Lower leg skin (tissue), 4 donors: ENCODE results near the gene PNMT. TPM values are rescaled to one million over a fixed set of nuclear protein-coding genes. Genes with fewer than 3 reads are reported as not detected.

Experiments used
- DNase-seq, 2 donors: peaks; one replicate each; pipeline ENCODE4 v3.0.0-alpha.2; 2019; ENCODE audit warnings: low spot score in 2 of 2
- H3K4me3 ChIP-seq: fragments of 200-600 bp; sonication (generic); 2 replicates; pipeline ENCODE4 v1.5.1; 2017; ENCODE audit warnings: mild to moderate bottlenecking, low read depth; ENCODE audit not compliant: poor library complexity, severe bottlenecking
- POLR2A ChIP-seq, 2 donors: fragments of 450-650 bp; IDR thresholded peaks; one replicate each; pipeline ENCODE4 v1.6.1; 2016 to 2017; ENCODE audit warnings: antibody characterized with exemption in 2 of 2, mild to moderate bottlenecking in 1 of 2, moderate library complexity in 1 of 2
- WGBS, 2 donors: methylation state at CpG; one replicate each; pipeline ENCODE4 v1.1.5; 2018; 5-methylcytosine and 5-hydroxymethylcytosine counted together
- intact Hi-C: fragments of 100-400 bp; cut with DNase I; formaldehyde crosslinking; loops from one replicate; pipeline ENCODE4 v1.15.0; 2023; ENCODE audit warnings: low total_unique reads
- total RNA-seq, 4 donors: library from RNA; depleted of rRNA; stranded (reverse); fragments of >200 nt; gene quantifications; one replicate each; pipeline ENCODE4 v1.1.0, GENCODE V29; 2016
- TF ChIP-seq, protein P1 (sequence below), 3 donors: fragments of 450-650 bp; IDR thresholded peaks; one replicate each; pipeline ENCODE4 v1.5.1; 2016; ENCODE audit warnings: antibody characterized with exemption in 3 of 3, mild to moderate bottlenecking in 3 of 3, moderate library complexity in 2 of 3

Gene PNMT
- total RNA-seq, 4 donors from 2014 or later, result 1.6 to 3.8 (median 1.9) TPM

DNA sequence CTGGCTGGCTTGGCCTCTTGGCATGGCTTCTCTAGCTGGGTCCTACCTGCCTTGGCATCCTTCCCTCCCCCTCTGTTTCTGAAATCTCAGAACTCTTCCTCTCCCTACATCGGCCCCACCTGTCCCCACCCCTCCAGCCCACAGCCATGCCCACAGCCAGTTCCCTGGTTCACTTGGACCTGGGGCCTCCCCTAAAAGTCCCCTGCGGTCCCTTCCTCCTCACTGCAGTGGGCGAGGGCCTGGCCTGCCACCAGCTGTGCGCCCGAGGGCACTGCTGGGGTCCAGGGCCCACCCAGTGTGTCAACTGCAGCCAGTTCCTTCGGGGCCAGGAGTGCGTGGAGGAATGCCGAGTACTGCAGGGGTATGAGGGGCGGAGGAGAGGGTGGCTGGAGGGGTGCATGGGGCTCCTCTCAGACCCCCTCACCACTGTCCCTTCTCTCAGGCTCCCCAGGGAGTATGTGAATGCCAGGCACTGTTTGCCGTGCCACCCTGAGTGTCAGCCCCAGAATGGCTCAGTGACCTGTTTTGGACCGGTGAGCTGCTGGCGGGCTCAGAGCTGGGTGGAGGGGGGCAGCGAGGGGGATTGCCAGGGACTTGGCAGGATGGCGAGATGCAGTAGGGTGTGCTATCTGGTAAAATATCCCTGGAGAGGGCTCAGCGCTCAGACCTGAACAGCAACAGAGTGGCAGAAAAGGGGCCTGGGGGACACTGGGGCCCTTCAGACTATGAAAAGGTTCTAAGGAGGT is 48.0 kb downstream of the PNMT start:
- H3K4me3 ChIP-seq, result no peak overlapping the region
- WGBS, 2 donors, result 61 to 63% methylated on average over 15 of the region's 15 CpGs
- DNase-seq, result no peak
- TF ChIP-seq, protein P1, sequence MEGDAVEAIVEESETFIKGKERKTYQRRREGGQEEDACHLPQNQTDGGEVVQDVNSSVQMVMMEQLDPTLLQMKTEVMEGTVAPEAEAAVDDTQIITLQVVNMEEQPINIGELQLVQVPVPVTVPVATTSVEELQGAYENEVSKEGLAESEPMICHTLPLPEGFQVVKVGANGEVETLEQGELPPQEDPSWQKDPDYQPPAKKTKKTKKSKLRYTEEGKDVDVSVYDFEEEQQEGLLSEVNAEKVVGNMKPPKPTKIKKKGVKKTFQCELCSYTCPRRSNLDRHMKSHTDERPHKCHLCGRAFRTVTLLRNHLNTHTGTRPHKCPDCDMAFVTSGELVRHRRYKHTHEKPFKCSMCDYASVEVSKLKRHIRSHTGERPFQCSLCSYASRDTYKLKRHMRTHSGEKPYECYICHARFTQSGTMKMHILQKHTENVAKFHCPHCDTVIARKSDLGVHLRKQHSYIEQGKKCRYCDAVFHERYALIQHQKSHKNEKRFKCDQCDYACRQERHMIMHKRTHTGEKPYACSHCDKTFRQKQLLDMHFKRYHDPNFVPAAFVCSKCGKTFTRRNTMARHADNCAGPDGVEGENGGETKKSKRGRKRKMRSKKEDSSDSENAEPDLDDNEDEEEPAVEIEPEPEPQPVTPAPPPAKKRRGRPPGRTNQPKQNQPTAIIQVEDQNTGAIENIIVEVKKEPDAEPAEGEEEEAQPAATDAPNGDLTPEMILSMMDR (IDR thresholded peaks at IDR 0.05), result no peak
- no peak for TF ChIP-seq POLR2A (IDR thresholded peaks at IDR 0.05)
- intact Hi-C loops, result no loop called here

DNA sequence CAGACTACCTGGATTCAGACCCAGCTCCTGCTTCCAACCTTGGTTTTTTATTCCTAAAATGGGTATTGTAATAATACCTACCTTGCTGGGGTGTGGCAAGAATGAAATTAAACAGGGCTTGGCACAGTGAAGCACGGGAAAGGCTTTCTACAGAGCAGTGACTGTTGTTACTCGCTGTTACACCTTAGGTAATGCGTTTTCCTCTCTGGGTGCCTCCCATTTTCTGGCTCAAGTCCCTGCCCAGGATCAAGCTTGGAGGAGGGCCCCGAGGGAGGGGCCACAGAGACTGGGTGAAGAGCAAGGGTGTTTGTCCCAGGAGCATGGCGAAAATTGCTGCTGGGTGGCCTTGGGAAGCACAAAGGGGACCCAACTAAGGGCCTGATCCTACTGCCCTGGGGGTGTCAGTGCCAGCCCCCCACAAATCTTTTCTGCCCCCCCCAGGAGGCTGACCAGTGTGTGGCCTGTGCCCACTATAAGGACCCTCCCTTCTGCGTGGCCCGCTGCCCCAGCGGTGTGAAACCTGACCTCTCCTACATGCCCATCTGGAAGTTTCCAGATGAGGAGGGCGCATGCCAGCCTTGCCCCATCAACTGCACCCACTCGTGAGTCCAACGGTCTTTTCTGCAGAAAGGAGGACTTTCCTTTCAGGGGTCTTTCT is 48.8 kb downstream of the PNMT start:
- DNase-seq, result peak in 1 of 2 donors; percentile 60
- intact Hi-C loops, result no loop called here
- TF ChIP-seq, protein P1 (IDR thresholded peaks at IDR 0.05), result no peak
- no peak for TF ChIP-seq POLR2A (IDR thresholded peaks at IDR 0.05)
- WGBS, 2 donors, result 68 to 75% methylated on average over 11 of the region's 11 CpGs
- H3K4me3 ChIP-seq, result no peak overlapping the region

DNA sequence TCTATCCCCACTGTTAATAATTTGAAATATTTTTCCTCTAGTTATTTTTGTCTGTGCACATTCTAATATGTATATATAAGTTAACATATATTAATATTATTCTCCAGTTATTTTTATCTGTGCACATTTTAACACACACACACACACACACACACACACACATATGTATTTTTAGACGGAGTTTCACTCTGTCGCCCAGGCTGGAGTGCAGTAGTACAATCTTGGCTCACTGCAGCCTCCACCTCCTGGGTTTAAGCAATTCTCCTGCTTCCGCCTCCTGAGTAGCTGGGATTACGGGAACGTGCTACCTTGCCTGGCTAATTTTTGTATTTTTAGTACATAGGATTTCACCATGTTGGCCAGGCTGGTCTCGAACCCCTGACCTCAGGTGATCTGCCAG is 49.4 kb downstream of the PNMT start:
- TF ChIP-seq, protein P1 (IDR thresholded peaks at IDR 0.05), result no peak
- no peak for TF ChIP-seq POLR2A (IDR thresholded peaks at IDR 0.05)
- WGBS, 2 donors, result 78 to 81% methylated on average over 6 of the region's 6 CpGs
- DNase-seq, result no peak
- no peak overlapping the region for H3K4me3 ChIP-seq
- intact Hi-C loops, result no loop called here

DNA sequence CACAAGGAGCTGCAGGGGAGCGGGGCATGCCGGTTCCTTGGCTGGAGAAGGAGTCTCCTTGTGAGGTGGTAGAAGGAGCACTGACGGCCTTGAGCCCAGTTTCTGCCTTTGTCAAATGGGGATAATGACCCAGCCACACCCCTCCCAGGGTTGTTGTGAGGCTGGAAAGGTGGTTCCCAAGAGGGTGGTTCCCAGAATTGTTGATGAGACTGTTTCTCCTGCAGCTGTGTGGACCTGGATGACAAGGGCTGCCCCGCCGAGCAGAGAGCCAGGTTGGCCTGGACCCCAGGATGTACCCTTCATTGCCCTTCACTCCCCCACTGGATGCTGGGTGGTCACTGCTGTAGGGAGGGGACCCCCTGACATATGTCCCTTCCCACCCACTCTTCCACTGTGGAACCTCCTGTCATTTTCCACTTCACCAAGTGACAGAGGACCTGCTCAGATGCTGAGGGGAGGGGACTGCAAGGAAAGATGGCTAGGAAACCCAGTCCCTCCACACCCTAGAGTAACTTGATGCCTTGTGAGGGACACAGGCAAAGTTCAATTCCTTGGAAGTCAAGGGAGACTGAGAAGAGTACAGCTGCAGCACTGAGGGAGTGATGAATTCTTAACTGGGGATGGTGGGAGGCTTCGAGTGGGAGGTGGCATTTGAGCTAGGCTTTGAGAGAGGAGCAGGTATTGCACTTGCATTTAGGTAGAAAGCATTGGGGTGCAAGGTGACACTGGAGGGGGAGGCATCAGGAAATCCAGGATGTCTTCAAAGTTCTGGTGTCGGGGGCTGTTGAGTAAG is 51.5 kb downstream of the PNMT start:
- DNase-seq, result no peak
- intact Hi-C loops, result no loop called here
- H3K4me3 ChIP-seq, result no peak overlapping the region
- TF ChIP-seq, protein P1 (IDR thresholded peaks at IDR 0.05), result no peak
- no peak for TF ChIP-seq POLR2A (IDR thresholded peaks at IDR 0.05)
- 76 to 77% methylated on average over 7 of the region's 7 CpGs for WGBS, 2 donors

Other genes starting within 250 kb of the PNMT start
- gene MED1, start 217.2 kb upstream of the PNMT start, total RNA-seq, result 10 to 100 TPM; 20.8 to 38.3 (median 25.9) TPM
- gene CDK12, start 207.0 kb upstream of the PNMT start, total RNA-seq, result 10 to 100 TPM; 33.9 to 56.8 (median 46.5) TPM
- gene NEUROD2, start 60.5 kb upstream of the PNMT start, total RNA-seq, result under 1 TPM in 2 of 4 donors, not detected in 2; 0.17 to 0.25 TPM
- gene PPP1R1B, start 41.5 kb upstream of the PNMT start, total RNA-seq, result 100 to 1,000 TPM in 1 of 4 donors, 10 to 100 TPM in 3; 18.5 to 102 (median 51.8) TPM
- gene STARD3, start 31.3 kb upstream of the PNMT start, total RNA-seq, result 10 to 100 TPM; 47.7 to 99.7 (median 65.7) TPM
- gene TCAP, start 3.1 kb upstream of the PNMT start, total RNA-seq, result 1 to 10 TPM in 1 of 4 donors, under 1 TPM in 2, not detected in 1; 0.44 to 3.8 (median 0.62) TPM
- gene PGAP3, start 19.6 kb downstream of the PNMT start, total RNA-seq, result 10 to 100 TPM; 24.2 to 41.4 (median 28.8) TPM
- gene ERBB2, start 31.6 kb downstream of the PNMT start, total RNA-seq, result 100 to 1,000 TPM; 181 to 244 (median 191) TPM
- 10 to 100 TPM; 42.8 to 82.0 (median 59.7) TPM for gene MIEN1, start 62.1 kb downstream of the PNMT start, total RNA-seq
- 100 to 1,000 TPM in 2 of 4 donors, 10 to 100 TPM in 2; 66.0 to 148 (median 97.4) TPM for gene GRB7, start 69.5 kb downstream of the PNMT start, total RNA-seq
- 1 to 10 TPM in 1 of 4 donors, under 1 TPM in 3; 0.89 to 1.8 (median 0.97) TPM for gene IKZF3, start 195.9 kb downstream of the PNMT start, total RNA-seq
- not detected for gene ZPBP2, start 199.7 kb downstream of the PNMT start, total RNA-seq